ENCODE measurements around the gene KNL1.
"Not testable (repeated sequence)": the region's sequence is repeated elsewhere in the genome, so short reads cannot be mapped to it uniquely, and the experiment has no call there.

KNL1 gene

DNA sequence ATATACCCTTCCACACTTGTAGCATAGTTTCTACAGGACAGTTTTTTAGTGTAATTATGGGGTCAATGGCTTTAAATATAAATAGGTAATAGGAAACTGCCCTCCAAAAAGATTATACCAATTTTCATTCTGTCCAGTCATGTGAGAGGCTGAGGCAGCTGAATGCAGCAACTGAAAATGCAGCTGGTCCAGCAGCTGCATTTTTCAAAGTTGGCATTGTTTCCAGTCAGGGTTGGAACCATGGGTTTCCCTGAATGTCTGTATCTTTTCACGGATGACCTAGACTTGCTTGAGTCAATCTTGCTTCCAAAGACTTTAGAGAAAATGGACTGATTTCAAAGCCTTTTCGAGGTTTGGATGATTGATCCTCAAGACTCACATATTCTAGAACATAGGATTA is 9.9 kb upstream of the KNL1 start:
- no peak for DNase-seq (ENCODE audit: low spot score)

DNA sequence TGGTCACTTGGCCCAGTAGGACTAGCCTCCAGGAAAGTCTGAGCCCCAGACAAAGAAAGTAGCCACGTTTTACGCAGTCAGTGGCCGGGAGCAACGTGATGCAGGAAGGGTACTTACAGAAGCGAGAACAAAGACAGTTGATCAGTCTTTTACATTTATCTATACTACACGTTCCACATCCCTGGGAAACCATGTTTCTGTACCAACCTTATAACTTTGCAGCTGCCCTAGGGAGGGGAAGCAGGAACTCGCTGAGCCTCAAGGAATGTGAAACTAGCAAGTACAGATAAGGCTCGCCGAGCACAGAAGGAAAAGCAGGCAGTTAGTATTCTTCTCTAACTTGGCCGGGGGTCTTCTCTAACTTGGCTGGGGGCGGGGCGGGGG is 3.4 kb upstream of the KNL1 start:
- no peak for DNase-seq (ENCODE audit: low spot score)

DNA sequence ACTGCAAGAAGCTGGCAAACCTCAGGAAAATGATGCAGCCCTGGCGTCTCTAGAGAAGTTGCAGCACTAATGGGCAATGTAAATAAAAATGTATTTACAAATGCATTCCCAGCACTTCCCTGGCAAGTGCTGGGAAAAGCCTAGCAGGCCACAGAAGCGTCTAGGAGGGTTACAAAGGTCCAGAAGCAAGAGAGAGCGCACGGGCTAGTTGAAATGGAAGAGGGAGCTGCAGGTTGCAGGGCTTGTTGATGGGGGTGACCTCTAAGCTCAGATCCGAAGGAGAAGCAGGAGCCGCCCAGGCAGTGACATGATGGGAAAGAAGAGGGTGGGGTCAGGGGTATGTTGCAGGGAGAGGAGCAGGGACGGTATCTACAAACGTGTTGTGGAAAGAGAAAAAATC is 2.7 kb upstream of the KNL1 start:
- DNase-seq (ENCODE audit: low spot score), result no peak

DNA sequence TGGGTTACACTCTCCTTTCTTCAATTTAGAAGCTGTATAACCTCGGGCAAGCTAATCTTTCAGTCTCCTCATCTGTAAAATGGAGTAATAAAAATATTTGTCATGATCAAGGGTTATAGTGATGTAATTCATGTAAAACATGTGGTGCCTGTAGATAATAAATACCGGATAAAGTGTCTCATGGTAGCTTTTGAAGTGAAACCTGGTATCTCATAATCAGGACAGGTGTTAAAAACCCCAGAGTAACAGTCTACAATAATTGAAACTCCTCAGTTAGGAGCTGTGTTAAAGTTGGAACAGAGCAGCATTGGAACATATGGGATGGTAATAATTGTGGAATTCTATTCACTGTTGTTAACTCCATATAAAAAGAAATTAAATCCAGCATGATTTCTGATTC is 884 bp upstream of the KNL1 start:
- DNase-seq (ENCODE audit: low spot score), result no peak

DNA sequence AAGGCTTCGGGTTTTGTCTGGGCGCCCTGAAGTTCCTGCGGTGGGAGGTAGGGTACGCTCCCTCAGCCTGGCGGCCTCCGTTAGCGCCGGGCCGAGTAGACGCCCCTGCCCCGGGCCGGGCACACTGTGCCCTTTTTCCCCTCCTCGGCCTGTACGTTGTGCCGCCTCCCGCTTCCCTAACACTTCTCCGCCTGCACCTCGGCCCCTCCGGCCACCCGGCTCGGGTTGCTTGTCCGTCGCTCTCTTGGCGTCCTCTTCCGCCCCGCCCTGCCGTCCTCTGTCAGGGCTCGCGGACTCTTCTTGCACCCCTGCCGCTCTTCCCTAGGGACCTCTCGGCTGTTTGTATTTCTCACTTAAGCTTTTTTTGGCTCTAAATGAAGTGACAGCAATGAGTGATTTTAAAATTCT is 384 bp downstream of the KNL1 start:
- no peak for DNase-seq (ENCODE audit: low spot score)

DNA sequence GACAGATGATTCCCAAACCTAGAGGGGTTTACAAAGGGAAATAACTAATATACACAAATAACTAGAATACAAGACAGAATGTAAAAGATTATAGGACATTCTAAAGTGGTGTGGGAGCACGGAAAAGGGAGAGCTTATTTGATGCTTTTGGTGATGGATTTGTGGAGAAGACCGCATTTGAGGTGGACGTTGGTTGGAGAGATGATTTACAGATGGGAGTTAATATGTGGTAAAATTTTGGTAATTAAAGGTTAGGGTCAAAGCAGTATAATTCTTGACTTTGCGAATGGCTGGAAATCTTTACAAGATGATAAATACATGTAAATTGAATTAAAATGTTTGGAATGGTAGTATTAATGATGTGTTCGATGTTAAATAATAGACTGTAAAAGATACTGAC is 1.2 kb downstream of the KNL1 start:
- DNase-seq (ENCODE audit: low spot score), result no peak

DNA sequence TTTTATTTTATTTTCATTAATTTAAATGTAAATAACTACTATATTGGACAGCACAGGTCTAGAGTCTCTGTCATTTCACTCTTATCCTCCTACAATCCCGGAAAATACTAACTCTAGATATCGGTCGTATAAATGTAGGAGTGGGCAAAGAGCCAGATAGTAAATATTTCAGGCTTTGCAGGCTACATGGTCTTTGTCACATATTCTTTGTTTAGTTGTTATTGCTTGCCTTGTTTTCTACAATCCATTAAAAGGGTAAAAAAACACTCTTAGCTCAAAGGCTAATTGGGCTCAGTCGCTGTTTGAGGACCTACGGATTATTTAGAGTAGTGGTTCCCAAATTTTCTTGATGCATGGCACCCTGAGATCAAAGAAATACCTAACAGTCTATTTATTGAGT is 1.7 kb downstream of the KNL1 start:
- no peak for DNase-seq (ENCODE audit: low spot score)

DNA sequence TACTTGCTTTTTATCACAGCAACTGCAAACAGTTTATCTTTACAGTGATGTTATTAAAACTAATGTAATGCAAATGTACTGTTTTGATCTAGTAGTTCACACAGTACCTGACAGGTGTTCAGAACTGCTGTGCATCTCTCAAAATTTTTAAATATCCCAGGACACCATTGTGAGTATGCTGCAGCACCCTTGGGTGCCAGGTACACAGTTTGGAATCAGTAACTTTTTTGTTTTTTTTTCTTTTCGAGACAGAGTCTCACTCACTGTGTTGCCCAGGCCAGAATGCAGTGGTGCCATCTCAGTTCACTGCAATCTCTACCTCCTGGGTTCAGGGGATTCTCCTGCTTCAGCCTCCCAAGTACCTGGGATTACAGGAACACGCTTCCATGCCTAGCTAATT is 3.0 kb downstream of the KNL1 start:
- DNase-seq (ENCODE audit: low spot score), result no peak

DNA sequence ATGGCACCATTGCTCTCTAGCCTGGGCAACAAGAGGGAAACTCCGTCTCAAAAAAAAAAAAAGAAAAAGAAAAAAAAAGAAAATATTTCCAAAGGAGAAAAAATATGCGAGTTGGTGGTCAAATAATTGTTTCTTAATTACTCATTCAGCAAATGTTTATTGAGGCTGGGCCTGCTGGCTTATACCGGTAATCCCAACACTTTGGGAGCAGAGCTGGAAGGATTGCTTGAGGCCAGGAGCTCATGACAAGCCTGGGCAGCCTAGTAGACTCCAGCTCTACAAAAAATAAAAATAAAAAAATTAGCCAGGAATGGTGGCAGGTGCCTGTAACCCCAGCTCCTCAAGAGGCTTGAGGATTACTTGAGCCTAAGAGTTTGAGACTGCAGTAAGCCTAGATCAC is 4.1 kb downstream of the KNL1 start:
- no peak for DNase-seq (ENCODE audit: low spot score)

DNA sequence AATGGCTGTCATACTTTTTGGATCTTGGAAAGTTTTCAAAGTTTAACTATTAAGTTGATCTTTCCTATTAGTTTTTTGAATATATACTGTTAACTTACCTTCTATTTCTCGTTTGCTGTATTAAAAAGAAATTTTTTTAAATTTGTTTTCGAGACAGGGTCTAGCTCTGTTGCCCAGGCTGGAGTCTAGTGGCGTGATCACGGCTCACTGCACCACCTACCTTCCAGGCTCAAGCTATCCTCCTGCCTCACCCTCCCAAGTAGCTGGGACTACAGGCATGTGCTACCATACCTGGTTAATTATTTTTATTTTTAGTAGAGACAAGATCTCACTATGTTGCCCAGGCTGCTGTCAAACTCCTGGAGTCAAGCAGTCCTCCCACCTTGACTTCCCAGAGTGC is 4.6 kb downstream of the KNL1 start:
- DNase-seq (ENCODE audit: low spot score), result no peak

DNA sequence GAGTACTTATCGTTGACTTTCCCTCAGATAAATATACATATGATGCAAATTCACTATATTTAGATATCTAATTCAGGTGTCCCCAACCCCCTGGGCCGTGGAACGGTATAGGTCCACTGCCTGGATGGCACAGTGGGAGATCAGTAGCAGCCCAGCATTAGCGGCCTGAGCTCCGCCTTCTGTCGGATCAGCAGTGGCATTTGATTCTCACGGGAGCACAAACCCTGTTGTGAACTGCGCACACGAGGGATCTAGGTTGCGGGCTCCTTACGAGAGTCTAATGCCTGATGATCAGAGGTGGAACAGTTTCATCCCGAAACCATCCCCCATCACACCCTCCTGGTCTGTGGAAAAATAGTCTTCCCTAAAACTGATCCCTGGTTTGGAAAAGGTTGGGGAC is 6.9 kb downstream of the KNL1 start:
- no peak for DNase-seq (ENCODE audit: low spot score)

DNA sequence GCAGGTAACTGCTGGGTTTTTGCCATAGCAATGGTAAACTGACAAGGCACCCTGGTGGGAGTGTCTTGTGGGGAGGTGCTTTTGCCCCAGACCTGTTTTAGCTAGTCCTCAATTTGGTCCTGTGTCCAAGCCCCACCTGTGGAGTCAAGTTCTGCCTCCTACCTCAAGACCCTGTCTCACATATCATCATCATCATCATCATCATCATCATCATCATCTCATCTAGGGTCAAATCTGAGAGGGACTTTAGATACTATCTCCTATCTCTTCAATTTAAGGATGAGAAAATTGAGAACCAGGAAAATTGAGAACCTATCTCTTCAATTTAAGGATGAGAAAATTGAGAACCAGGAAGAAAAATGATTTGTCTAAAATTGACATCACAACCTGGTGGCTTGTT is 9.9 kb downstream of the KNL1 start:
- no peak for DNase-seq (ENCODE audit: low spot score)

DNA sequence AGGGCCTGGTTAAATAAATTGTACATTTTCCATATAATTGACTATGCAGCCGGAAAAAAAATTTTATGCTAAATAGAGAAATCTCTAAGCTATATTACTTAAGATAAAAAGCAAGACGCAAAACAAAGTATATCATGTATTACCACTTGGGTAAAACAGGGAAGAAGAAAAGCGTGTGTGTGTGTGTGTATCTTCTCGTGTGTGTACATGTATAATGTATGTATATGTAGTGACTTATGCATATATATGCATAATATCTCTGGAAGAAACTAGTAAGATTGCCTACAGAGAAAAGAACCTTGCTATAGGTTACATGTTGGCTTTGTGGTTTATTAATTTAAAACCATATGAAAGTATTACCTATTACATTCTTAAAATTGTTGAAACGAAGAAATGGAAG is 19.0 kb downstream of the KNL1 start:
- no peak for DNase-seq (ENCODE audit: low spot score)

DNA sequence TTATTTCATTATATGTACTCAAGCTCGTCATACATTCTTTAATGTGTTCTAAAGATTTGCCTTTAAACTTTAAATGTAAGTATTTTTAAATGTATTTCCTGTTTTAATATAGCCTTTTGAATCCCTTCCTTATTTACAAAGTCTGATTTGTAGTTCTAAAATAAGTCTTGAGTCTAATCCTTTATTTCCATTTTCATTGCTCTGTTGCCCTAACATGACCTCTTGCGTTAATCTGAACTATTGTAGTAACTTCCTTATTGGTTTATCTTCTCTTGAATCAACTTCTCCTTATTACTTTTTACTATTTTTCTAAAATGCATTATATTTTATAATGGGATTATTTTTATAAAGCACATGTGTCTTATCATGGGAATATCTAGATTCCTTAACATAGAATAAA is 24.0 kb downstream of the KNL1 start:
- no peak for DNase-seq (ENCODE audit: low spot score)

DNA sequence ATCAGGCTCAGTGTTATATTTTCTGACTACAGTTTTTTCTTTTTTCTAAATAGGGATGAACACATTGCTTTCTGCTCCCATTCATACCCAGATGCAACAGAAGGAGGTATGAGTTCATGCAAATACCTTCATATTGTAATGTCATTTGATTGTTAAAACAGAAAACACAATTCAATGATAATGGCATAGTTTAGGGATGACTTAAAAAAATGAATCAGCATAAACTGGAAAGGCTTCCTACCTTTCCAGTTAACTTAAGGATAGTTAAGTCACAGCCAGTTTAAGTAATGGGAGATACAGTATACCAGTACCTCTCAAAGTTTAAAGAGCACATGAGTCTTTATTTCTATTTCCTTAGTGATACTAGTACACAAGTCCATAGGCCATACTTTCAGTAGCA is 24.9 kb downstream of the KNL1 start:
- no peak for DNase-seq (ENCODE audit: low spot score)

DNA sequence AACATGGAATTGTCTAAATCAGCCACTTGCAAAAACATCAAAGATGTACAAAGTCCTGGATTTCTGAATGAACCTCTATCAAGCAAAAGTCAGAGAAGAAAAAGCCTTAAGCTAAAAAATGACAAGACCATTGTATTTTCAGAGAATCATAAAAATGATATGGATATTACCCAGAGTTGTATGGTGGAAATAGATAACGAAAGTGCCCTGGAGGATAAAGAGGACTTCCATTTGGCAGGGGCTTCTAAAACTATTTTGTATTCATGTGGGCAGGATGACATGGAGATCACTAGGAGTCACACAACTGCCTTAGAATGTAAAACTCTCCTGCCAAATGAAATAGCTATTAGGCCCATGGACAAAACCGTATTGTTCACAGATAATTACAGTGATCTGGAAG is 29.3 kb downstream of the KNL1 start:
- no peak for DNase-seq (ENCODE audit: low spot score)

DNA sequence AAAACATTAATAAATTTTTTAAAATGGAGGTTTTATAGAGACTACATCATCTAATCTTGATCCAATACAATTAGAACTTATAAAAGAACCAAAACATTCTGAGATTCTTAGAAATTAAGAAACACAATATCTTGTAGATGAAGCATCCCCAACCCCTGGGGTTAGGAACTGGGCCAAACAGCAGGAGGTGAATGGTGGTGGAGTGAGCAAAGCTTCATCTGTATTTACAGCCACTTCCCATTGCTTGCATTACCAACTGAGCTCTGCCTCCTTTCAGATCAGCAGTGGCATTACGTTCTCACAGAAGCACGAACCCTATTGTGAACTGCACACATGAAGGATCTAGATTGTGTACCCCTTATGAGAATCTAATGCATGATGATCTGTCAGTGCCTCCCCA is 36.3 kb downstream of the KNL1 start:
- DNase-seq (ENCODE audit: low spot score), result no peak

DNA sequence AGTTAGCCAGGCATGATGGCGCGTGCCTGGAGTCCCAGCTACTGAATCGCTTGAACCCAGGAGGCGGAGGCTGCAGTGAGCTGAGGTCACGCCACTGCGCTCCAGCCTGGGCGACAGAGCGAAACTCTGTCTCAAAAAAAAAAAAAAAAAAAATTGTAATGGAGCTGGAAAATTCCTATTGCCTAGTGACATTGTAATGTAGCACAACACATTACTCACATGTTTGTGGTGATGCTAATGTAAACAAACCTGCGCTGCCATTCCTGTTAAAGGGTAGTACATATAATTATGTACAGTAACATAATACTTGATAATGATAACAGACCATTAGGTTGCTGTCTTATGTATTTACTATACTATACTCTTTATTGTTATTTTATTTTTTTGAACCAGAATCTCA is 39.1 kb downstream of the KNL1 start:
- no peak for DNase-seq (ENCODE audit: low spot score)

DNA sequence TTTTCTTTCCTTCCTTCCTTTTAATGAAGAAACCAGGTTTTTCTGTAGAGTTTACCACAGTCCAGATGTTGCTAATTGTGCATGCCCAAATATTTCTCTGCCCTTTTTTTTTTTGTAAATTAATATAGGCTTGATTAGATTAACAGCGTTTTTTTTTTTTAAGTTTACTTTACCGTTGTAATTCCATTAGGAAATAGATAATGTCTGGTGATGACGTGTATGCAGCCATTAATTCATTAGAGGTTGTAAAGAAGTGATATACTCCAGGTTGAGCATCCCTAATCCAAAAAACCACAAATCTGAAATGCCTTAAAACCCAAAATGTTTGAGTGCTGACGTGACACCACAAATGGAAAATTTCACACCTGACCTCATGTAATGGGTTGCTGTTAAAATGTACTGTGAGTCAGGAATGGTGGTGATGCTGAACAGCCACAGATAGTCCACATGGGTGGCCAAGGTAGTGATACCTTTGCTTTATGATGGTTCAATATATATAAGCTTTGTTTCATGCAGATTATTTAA is 43.2 kb downstream of the KNL1 start:
- no peak for DNase-seq (ENCODE audit: low spot score)

DNA sequence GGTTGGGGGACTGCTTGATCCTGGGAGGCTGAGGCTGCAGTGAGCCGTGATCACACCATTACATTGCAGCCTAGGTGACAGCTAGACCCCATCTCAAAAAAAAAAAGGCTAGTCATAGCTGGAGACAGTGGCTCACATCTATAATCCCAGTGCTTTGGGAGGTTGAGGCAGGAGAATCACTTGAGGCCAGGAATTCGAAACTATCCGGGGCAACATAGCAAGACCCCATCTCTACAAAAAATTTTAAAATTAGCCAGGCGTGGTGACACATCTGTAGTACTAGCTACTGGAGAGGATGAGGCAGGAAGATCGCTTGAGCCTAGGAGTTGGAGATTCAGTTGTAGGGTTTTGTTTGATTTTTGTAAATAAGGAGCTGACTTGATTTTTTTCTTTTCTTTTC is 45.6 kb downstream of the KNL1 start:
- DNase-seq (ENCODE audit: low spot score), result no peak

DNA sequence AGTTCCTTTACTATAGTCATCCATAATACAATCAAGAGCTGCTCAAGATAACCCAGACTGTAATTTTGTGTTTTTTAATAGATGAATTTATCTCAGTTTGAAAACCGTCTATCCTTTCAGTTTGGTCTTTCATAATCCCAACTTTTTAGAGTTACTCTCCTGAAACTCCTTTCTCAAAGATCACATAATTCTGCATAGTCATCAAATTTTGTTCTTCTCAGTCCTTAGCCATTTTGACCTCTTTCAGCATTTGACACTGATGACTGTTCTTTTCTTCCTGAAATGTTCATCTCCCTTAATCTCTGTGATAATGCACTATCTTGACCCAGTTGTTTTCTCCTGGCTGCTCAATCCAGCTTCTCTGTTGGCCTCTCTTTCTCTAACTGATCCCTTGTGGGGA is 53.5 kb downstream of the KNL1 start:
- DNase-seq (ENCODE audit: low spot score), result no peak

DNA sequence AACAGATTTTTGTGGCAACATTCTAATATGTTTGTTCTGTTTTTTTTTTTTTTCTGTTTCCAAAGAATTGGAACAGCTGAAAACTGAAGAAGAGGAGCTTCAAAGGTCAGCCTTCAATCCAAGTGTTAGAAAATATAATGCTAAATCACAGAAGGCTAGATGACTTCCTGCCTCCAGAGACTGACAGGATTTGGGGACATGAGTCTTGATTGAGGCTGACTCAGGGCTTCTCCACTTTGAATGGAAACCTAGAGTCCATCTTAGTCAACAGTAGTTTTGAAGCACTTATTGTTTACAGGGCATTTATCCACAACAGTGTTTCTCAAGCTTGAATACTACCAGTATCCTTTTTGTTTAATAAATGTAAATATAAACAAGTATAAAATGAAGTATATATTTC is 56.4 kb downstream of the KNL1 start:
- no peak for DNase-seq (ENCODE audit: low spot score)

DNA sequence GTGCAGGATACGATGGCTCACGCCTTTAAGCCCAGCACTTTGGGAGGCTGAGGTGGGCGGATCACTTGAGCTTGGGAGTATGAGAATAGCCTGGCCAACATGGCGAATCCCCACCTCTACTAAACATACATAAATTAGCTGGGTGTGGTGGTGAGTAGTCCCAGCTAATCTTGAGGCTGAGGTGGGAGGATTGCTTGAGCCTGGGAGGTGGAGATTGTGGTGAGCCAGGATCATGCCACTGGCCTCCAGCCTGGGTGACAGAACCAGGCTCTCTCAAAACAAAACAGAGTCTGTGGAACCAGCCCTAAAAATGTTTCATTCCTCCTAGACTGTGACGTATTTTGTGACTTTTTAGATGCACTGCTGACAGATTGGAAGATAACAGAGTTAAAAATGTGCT is 66.6 kb downstream of the KNL1 start:
- DNase-seq (ENCODE audit: low spot score), result no peak

DNA sequence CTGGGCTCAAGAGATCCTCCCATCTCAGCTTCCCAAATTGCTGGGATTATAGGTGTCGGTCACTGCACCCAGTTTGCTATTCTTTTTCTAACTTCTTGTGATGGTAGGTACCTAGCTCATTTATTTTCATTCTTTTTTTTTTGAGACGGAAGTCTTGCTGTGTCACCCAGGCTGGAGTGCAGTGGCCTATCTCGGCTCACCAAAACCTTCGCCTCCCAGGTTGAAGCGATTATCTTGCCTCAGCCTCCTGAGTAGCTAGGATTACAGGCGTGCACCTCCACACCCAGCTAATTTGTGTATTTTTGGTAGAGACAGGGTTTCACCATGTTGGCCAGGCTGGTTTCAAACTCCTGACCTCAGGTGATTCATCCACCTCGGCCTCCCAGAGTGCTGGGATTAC is 70.9 kb downstream of the KNL1 start:
- DNase-seq (ENCODE audit: low spot score), result no peak

DNA sequence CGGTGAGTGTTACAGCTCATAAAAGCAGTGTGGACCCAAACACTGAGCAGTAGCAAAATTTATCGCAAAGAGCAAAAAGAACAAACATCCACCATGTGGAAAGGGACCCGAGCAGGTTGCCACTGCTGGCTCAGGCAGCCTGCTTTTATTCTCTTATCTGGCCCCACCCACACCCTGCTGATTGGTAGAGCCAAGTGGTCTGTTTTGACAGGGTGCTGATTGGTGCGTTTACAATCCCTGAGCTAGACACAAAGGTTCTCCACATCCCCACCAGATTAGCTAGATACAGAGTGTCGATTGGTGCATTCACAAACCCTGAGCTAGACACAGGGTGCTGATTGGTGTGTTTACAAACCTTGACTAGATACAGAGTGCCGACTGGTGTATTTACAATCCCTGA is 82.2 kb downstream of the KNL1 start:
- DNase-seq (ENCODE audit: low spot score), result not testable (repeated sequence)
